Nephron progenitor cell (in vitro differentiated cells): ENCODE measurements around the gene YIF1A.
"Not testable (repeated sequence)": the region's sequence is repeated elsewhere in the genome, so short reads cannot be mapped to it uniquely, and the experiment has no call there.

Experiments
- DNase-seq: peaks from one replicate; pipeline ENCODE4 v3.0.0; 2021
- H3K27ac Mint-ChIP-seq: 2 replicates; pipeline ENCODE4 v1.8.0; 2021; ENCODE audit warnings: mild to moderate bottlenecking, moderate library complexity, mixed read lengths
- H3K27me3 Mint-ChIP-seq: 2 replicates; pipeline ENCODE4 v1.8.0; 2021; ENCODE audit warnings: mild to moderate bottlenecking, low read depth, mixed read lengths; ENCODE audit not compliant: poor library complexity
- H3K36me3 Mint-ChIP-seq: 2 replicates; pipeline ENCODE4 v1.8.0; 2021; ENCODE audit warnings: low read depth, mixed read lengths
- H3K4me1 Mint-ChIP-seq: 2 replicates; pipeline ENCODE4 v1.8.0; 2021; ENCODE audit warnings: mixed read lengths
- H3K4me3 Mint-ChIP-seq: 2 replicates; pipeline ENCODE4 v1.8.0; 2021; ENCODE audit warnings: mild to moderate bottlenecking, moderate library complexity, mixed read lengths
- H3K9me3 Mint-ChIP-seq: 2 replicates; pipeline ENCODE4 v1.8.0; 2021; ENCODE audit warnings: mild to moderate bottlenecking, moderate library complexity, mixed read lengths
- CTCF ChIP-seq: fragments of 200-600 bp; sonication (generic); IDR thresholded peaks from 2 replicates; pipeline ENCODE4 v1.5.0; 2021; ENCODE audit warnings: antibody characterized with exemption

Gene YIF1A

GRCh38 chr11:66321606-66322005 lies 32.7 kb upstream of the YIF1A start:
- Mint-ChIP-seq H3K4me1 (peaks cover 81% of the 10 kb centered on the region), H3K27ac (no peak overlapping the region), H3K9me3 (peaks cover 16% of the 10 kb centered on the region), H3K27me3 (no peaks in the 10 kb centered on the region), H3K4me3 (no peak overlapping the region), H3K36me3 (no peaks in the 10 kb centered on the region)
- no peak for DNase-seq
- TF ChIP-seq CTCF: no peak

GRCh38 chr11:66320748-66321147 lies 31.8 kb upstream of the YIF1A start:
- Mint-ChIP-seq H3K4me1 (peaks cover 77% of the 10 kb centered on the region), H3K9me3 (peaks cover 16% of the 10 kb centered on the region)
- H3K4me3 Mint-ChIP-seq, H3K36me3 Mint-ChIP-seq, H3K27ac Mint-ChIP-seq, H3K27me3 Mint-ChIP-seq, DNase-seq: not testable (repeated sequence)

- not testable (repeated sequence) for H3K4me3 Mint-ChIP-seq, DNase-seq, H3K36me3 Mint-ChIP-seq, H3K27ac Mint-ChIP-seq, H3K27me3 Mint-ChIP-seq
- peaks cover 16% of the 10 kb centered on the region for H3K9me3 Mint-ChIP-seq
- H3K4me1 Mint-ChIP-seq: peaks cover 77% of the 10 kb centered on the region
Observed at GRCh38 chr11:66320289-66320688, 31.3 kb upstream of the YIF1A start.

- no peaks in the 10 kb centered on the region for H3K27me3 Mint-ChIP-seq
- TF ChIP-seq CTCF: no peak
- no peak for DNase-seq
- no peaks in the 10 kb centered on the region for H3K36me3 Mint-ChIP-seq
- H3K27ac Mint-ChIP-seq: peak overlapping the region; percentile 87
- peaks cover 16% of the 10 kb centered on the region for H3K9me3 Mint-ChIP-seq
- peaks cover 76% of the 10 kb centered on the region for H3K4me1 Mint-ChIP-seq
- H3K4me3 Mint-ChIP-seq: peak overlapping the region; percentile 21
Observed at GRCh38 chr11:66318600-66318970, 29.6 kb upstream of the YIF1A start.

- Mint-ChIP-seq H3K36me3 (no peaks in the 10 kb centered on the region), H3K27me3 (no peaks in the 10 kb centered on the region), H3K4me1 (peaks cover 72% of the 10 kb centered on the region), H3K27ac (peak overlapping the region; percentile 97), H3K9me3 (peaks cover 16% of the 10 kb centered on the region), H3K4me3 (peak overlapping the region; percentile 73)
- peak; percentile 37 for DNase-seq
- TF ChIP-seq CTCF: no peak
Observed at GRCh38 chr11:66317723-66318599, 29.0 kb upstream of the YIF1A start.

GRCh38 chr11:66317322-66317722 lies 28.4 kb upstream of the YIF1A start:
- no peak for TF ChIP-seq CTCF
- peak overlapping the region; percentile 97 for H3K27ac Mint-ChIP-seq
- peaks cover 66% of the 10 kb centered on the region for H3K4me1 Mint-ChIP-seq
- H3K27me3 Mint-ChIP-seq: no peaks in the 10 kb centered on the region
- H3K36me3 Mint-ChIP-seq: no peaks in the 10 kb centered on the region
- peak overlapping the region; percentile 73 for H3K4me3 Mint-ChIP-seq
- H3K9me3 Mint-ChIP-seq: peaks cover 16% of the 10 kb centered on the region
- no peak for DNase-seq

GRCh38 chr11:66316849-66317251 lies 27.9 kb upstream of the YIF1A start, which contains the start of gene CD248:
Gene CD248, minus strand, starts transcription at chr11:66317044. Its CDS starts 17 bp downstream, at chr11:66317027.
- no peak for TF ChIP-seq CTCF
- Mint-ChIP-seq H3K27me3 (peaks cover 1% of the 10 kb centered on the region), H3K9me3 (peaks cover 16% of the 10 kb centered on the region), H3K27ac (peak within 1 kb of the TSS; percentile 97), H3K4me3 (peak within 1 kb of the TSS; percentile 75), H3K4me1 (peaks cover 63% of the 10 kb centered on the region), H3K36me3 (no peaks in the 10 kb centered on the region)
- DNase-seq: peak; percentile 66
